Measurements from ENCODE around the gene EXTL2. TPM values are rescaled to one million over a fixed set of nuclear protein-coding genes. Genes with fewer than 3 reads are reported as not detected.

Gene EXTL2
- total and polyA plus RNA-seq, 10 of the 15 experiments (the other 5 are each of a cell fraction or from before 2014, with no cell fraction given), result 10.2 to 51.1 (median 16.2) TPM

DNA sequence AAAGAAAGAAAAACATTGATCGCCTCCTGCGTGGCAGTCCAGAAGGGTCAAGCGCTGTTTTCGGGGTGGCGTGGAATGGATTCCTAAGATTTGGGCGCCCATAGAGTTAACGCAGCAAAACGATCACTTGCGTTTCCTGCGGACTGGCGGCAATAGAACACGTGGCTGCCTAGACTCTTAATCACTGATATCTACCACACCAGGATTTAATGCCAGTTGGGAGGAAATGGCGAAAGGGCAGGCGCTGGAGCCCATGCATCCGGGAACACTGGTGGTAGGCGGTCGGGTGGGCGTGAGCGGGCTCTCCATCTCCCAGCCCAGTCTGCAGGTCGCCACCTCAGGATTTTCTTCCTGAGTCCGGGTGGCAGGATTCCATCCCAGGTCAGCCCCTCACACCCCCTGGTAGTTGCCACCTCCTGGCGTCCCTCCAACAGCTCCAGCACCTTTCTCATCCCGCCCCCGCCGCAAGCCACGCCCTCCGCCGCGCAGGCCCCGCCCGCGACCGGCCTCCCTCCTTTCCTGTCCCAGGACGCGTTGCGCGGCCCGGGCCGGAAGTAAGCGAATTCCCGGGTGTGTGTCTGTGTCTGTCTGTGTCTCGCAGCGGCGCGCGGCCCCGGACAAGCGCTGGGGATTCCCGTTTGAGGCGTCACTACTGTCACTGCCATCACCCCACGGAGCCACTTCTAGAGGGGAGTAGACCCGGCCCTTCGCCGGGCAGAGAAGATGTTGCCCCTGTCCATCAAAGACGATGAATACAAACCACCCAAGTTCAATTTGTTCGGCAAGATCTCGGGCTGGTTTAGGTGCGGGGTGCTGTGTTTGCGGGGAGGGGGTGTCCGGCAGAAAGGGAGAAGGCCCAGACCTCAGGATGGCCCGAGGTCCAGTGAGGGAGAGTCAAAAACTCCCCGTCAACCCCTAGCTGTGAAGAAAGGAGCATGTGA, 1.2 kb upstream of the EXTL2 start, which contains the start of gene SLC30A7:
TSS of gene SLC30A7 (plus strand) at position 551 of the 941 bp plus-strand sequence. CDS start at position 724, 173 bp downstream.
- Histone ChIP-seq H3K36me3 (ENCODE audit: control insufficient read depth in 2 of 2, insufficient read depth in 2 of 2, low read length in 1 of 2) (peaks cover 0 to 6% of the 10 kb centered on the region in 2 experiments; a peak in 1 of 4 replicates), H2AFZ (ENCODE audit: control insufficient read depth, low read depth, low read length) (peak within 1 kb of the TSS; percentile 91), H3K27me3 (replicated peaks in 1 of 2; ENCODE audit: control insufficient read depth in 2 of 2, insufficient read depth in 2 of 2, low read length in 1 of 2) (no peaks in the 10 kb centered on the region), H3K4me2 (ENCODE audit: control insufficient read depth, insufficient read depth) (peak within 1 kb of the TSS; percentile 94), H3K9me3 (replicated peaks; ENCODE audit: control insufficient read depth, insufficient read depth, low read length) (peaks cover 2% of the 10 kb centered on the region; the same call in 2 of the 3 replicates), H3K4me1 (ENCODE audit: control insufficient read depth, insufficient read depth, low read length) (peaks cover 8% of the 10 kb centered on the region; the same call in 1 of the 2 replicates), H3K79me2 (ENCODE audit: control insufficient read depth, insufficient read depth, low read length) (peaks cover 51% of the 10 kb centered on the region), H3K4me3 (peak within 1 kb of the TSS; percentile 89), H3K9ac (ENCODE audit: control insufficient read depth, insufficient read depth, low read length) (peak within 1 kb of the TSS; percentile 98), H3K27ac (ENCODE audit: control insufficient read depth, insufficient read depth) (peak within 1 kb of the TSS; percentile 93), H4K20me1 (ENCODE audit: control insufficient read depth, insufficient read depth) (no peaks in the 10 kb centered on the region)
- BruUV-seq (replicated peaks), result TSS peak; percentile 74
- DNase-seq (ENCODE audit: low read depth, low spot score), result peak; percentile 57
- in situ Hi-C loops (cut with MboI) (no loop called here), intact Hi-C loops (cut with micrococcal nuclease; ENCODE audit: unreplicated experiment) (no loop called here)
- POLR2A ChIA-PET, result interaction anchor here (1.0 to 1.3 kb wide), 6 partner anchors 9 to 543 kb away, joined by 3 to 4 read pairs (median 3); partner anchors contain the start of gene CDC14A
- RAD21 ChIA-PET (ENCODE audit: unreplicated experiment), result interaction anchor here (0.7 to 2.1 kb wide), 5 partner anchors 304 to 856 kb away, joined by 3 to 9 read pairs (median 4); no protein-coding TSS in a partner anchor
- FAIRE-seq, result no peak
- ATAC-seq, result peak; percentile 87
- SMC1A ChIA-PET (ENCODE audit: uncharacterized antibody, unreplicated experiment), result interaction anchor here (0.6 to 3.2 kb wide), 5 partner anchors 11 to 316 kb away, joined by 3 to 14 read pairs (median 3); no protein-coding TSS in a partner anchor
- CTCF ChIA-PET, result interaction anchor here (0.7 to 4.7 kb wide), 7 partner anchors 9 to 542 kb away, joined by 3 to 16 read pairs (median 3); no protein-coding TSS in a partner anchor
- WGBS (ENCODE audit: insufficient coverage, insufficient replicate concordance, low lambda C conversion rate, missing lambda C conversion rate), result under 1% methylated on average over 62 of the region's 62 CpGs
- TF ChIP-seq BMI1 (IDR thresholded peaks at IDR 0.05; ENCODE audit: borderline replicate concordance) (no peak), FOS (IDR thresholded peaks at IDR 0.05; ENCODE audit: borderline replicate concordance, extremely low read depth, insufficient read length) (no peak), MEF2B (IDR thresholded peaks at IDR 0.05; ENCODE audit: partially characterized antibody, poor library complexity, severe bottlenecking) (no peak), FOXM1 (IDR thresholded peaks at IDR 0.05; ENCODE audit: low read depth, low read length) (no peak), JUND (IDR thresholded peaks at IDR 0.05; ENCODE audit: low read depth, low read length) (no peak), HDAC2 (IDR thresholded peaks at IDR 0.05) (no peak), KLF5 (IDR thresholded peaks at IDR 0.05; ENCODE audit: partially characterized antibody) (no peak), CHD4 (IDR thresholded peaks at IDR 0.05) (no peak), MEF2A (IDR thresholded peaks at IDR 0.05; ENCODE audit: insufficient read depth, low read depth, low read length) (no peak), TCF7 (IDR thresholded peaks at IDR 0.05; ENCODE audit: borderline replicate concordance) (no peak), NFYB (IDR thresholded peaks at IDR 0.05; ENCODE audit: insufficient read depth, low read depth, low read length) (no peak), IKZF2 (IDR thresholded peaks at IDR 0.05) (peak; percentile 61 to 62; a peak in 3 of 4 replicates), TCF12 (IDR thresholded peaks at IDR 0.05; ENCODE audit: low read depth, low read length) (no peak), RUNX3 (IDR thresholded peaks at IDR 0.05; ENCODE audit: low read length) (no peak), NR2C2 (IDR thresholded peaks at IDR 0.05; ENCODE audit: borderline replicate concordance, control insufficient read depth, insufficient read length, low read depth) (no peak), CEBPB (IDR thresholded peaks at IDR 0.05; ENCODE audit: borderline replicate concordance in 1 of 2, low read depth in 2 of 2, low read length in 2 of 2) (no peak)
- TF ChIP-seq, protein P1, sequence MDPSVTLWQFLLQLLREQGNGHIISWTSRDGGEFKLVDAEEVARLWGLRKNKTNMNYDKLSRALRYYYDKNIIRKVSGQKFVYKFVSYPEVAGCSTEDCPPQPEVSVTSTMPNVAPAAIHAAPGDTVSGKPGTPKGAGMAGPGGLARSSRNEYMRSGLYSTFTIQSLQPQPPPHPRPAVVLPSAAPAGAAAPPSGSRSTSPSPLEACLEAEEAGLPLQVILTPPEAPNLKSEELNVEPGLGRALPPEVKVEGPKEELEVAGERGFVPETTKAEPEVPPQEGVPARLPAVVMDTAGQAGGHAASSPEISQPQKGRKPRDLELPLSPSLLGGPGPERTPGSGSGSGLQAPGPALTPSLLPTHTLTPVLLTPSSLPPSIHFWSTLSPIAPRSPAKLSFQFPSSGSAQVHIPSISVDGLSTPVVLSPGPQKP (IDR thresholded peaks at IDR 0.05; ENCODE audit: low read depth, low read length), result peak; percentile 68
- TF ChIP-seq, protein P2, sequence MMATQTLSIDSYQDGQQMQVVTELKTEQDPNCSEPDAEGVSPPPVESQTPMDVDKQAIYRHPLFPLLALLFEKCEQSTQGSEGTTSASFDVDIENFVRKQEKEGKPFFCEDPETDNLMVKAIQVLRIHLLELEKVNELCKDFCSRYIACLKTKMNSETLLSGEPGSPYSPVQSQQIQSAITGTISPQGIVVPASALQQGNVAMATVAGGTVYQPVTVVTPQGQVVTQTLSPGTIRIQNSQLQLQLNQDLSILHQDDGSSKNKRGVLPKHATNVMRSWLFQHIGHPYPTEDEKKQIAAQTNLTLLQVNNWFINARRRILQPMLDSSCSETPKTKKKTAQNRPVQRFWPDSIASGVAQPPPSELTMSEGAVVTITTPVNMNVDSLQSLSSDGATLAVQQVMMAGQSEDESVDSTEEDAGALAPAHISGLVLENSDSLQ (IDR thresholded peaks at IDR 0.05), result peak; percentile 93
- TF ChIP-seq, protein P3, sequence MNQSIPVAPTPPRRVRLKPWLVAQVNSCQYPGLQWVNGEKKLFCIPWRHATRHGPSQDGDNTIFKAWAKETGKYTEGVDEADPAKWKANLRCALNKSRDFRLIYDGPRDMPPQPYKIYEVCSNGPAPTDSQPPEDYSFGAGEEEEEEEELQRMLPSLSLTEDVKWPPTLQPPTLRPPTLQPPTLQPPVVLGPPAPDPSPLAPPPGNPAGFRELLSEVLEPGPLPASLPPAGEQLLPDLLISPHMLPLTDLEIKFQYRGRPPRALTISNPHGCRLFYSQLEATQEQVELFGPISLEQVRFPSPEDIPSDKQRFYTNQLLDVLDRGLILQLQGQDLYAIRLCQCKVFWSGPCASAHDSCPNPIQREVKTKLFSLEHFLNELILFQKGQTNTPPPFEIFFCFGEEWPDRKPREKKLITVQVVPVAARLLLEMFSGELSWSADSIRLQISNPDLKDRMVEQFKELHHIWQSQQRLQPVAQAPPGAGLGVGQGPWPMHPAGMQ (IDR thresholded peaks at IDR 0.05; ENCODE audit: borderline replicate concordance), result no peak
